ENCODE measurements around the gene SLC35E1. TPM values are rescaled to one million over a fixed set of nuclear protein-coding genes. Genes with fewer than 3 reads are reported as not detected.
A peak's percentile ranks its signal among the peaks of the same experiment; 100 is the strongest.

The SLC35E1 gene
- total RNA-seq, 6 donors from 2014 or later, result 48.5 to 60.8 (median 53.2) TPM

DNA sequence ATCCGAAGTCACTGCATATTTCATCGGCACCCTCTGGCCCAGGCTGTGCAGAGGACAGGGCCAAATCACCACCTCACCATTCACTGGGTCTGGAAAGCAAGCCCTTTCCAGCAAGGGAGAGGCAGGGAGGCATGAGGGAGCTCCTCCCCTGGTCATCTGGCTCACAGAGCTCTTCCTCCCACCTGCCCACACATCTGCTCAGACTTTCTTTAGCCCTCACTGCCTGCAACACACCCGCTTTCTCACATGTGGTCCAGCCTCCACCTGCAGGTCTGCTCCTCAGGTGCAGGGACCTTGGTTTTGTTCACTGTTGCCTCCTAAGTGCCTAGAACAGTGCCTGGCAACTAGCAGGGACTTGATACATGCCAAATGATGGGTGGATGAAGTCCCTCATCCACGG is 21.0 kb upstream of the SLC35E1 start:
- WGBS, 2 donors, result 100% methylated on average over 4 of the region's 4 CpGs
- Histone ChIP-seq H3K36me3 (no peaks in the 10 kb centered on the region), H3K9me3 (no peaks in the 10 kb centered on the region), H3K4me1 (peaks cover 43 to 75% (median 53%) of the 10 kb centered on the region in 4 donors), H3K4me3 (no peak overlapping the region), H3K27ac (peak overlapping the region in 1 of 4 donors; percentile 17), H3K27me3 (no peaks in the 10 kb centered on the region)
- TF ChIP-seq, protein P1, sequence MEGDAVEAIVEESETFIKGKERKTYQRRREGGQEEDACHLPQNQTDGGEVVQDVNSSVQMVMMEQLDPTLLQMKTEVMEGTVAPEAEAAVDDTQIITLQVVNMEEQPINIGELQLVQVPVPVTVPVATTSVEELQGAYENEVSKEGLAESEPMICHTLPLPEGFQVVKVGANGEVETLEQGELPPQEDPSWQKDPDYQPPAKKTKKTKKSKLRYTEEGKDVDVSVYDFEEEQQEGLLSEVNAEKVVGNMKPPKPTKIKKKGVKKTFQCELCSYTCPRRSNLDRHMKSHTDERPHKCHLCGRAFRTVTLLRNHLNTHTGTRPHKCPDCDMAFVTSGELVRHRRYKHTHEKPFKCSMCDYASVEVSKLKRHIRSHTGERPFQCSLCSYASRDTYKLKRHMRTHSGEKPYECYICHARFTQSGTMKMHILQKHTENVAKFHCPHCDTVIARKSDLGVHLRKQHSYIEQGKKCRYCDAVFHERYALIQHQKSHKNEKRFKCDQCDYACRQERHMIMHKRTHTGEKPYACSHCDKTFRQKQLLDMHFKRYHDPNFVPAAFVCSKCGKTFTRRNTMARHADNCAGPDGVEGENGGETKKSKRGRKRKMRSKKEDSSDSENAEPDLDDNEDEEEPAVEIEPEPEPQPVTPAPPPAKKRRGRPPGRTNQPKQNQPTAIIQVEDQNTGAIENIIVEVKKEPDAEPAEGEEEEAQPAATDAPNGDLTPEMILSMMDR (IDR thresholded peaks at IDR 0.05), result no peak
- TF ChIP-seq EP300 (IDR thresholded peaks at IDR 0.05) (no peak), POLR2A (IDR thresholded peaks at IDR 0.05) (no peak), POLR2AphosphoS5 (IDR thresholded peaks at IDR 0.05) (no peak)
- no peak for DNase-seq
- ATAC-seq (ENCODE audit: low FRiP score in 2 of 2), result no peak

DNA sequence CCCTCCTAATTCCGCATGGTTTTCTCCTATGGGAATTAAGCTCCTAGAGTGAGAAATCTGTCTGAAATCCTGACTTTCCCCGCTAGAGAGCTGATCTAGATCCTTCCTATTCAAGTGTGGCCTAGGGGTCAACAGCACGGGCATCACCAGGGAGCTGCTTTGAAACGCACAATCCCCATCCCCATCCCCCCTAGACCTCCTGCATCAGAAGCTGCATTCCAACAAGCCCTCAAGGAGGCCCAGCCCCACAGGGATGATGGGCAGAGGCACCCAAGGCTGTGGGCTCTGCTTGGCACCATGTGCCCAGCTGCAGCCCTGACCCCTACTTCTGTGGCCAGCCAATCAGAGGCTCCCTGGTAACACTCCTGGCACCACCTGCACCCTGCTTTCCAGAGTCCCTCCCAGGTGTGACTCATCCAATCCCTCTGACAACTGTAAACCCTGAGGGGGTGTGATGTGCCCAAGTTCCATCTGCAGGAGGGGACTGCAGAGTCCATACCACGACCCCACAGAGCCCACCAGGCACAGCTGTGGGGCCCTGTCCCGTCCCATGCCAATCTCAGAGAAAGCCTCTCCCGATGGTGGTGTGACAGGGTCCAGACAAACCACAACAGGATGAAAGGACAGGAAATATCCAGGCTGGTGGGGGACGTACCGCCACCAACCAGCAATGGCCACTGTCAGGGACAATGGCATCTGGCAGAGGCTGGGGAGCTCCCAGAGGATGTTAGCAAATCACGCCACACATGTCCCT is 19.8 kb upstream of the SLC35E1 start:
- Histone ChIP-seq H3K9me3 (no peaks in the 10 kb centered on the region), H3K36me3 (no peaks in the 10 kb centered on the region), H3K4me1 (peaks cover 55 to 85% (median 65%) of the 10 kb centered on the region in 4 donors), H3K4me3 (no peak overlapping the region), H3K27me3 (no peaks in the 10 kb centered on the region), H3K27ac (no peak overlapping the region)
- DNase-seq, result no peak
- TF ChIP-seq POLR2AphosphoS5 (IDR thresholded peaks at IDR 0.05) (no peak), EP300 (IDR thresholded peaks at IDR 0.05) (no peak), POLR2A (IDR thresholded peaks at IDR 0.05) (no peak)
- TF ChIP-seq, protein P1 (IDR thresholded peaks at IDR 0.05), result no peak
- 69 to 71% methylated on average over 9 to 10 of the region's 10 CpGs for WGBS, 2 donors
- no peak for ATAC-seq (ENCODE audit: low FRiP score in 2 of 2)

DNA sequence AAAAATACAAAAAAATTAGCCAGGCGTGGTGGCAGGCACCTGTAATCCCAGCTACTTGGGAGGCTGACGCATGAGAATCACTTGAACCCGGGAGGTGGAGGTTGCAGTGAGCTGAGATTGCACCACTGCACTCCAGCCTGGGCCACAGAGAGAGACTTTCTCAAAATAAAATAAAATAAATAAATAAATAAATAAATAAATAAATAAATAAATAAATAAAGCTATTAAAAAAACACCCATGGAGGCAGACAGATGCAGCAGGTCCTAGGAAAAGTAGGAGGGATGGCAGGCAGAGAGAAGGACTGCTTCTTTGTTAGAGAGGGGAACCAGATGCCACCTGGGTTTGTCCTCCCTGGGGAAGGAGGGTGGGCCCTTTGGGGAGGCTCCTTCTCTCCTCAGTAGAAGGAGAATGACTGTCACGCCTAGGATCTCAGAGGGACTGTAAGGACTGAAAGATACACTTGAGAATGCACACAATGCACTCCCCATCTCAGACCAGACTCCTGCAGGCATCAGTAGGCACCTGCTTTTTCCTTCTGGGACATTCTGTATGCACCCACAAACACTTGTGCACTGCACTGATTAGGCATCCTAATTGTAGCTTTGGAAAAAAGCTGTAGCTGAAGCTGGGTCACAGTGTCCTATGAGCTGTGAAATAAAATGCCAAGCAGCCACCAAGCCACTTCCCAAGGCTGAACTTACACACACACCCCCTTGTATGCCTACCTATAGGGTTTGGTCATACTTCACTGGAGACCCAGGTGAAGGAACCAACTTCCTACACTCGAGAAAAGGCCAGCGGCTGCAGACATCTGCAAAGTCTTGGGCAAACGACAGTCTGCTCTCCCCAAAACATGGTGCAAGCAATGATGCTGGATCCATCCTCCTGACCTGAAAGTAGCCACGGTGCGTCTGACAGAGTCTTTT is 18.9 kb upstream of the SLC35E1 start:
- no peak for DNase-seq
- ATAC-seq (ENCODE audit: low FRiP score in 2 of 2), result no peak
- WGBS, 2 donors, result 84 to 92% methylated on average over 9 of the region's 9 CpGs
- Histone ChIP-seq H3K27me3 (no peaks in the 10 kb centered on the region), H3K27ac (no peak overlapping the region), H3K36me3 (no peaks in the 10 kb centered on the region), H3K4me3 (no peak overlapping the region), H3K9me3 (no peaks in the 10 kb centered on the region), H3K4me1 (peaks cover 64 to 90% (median 72%) of the 10 kb centered on the region in 4 donors)
- TF ChIP-seq POLR2AphosphoS5 (IDR thresholded peaks at IDR 0.05) (no peak), POLR2A (IDR thresholded peaks at IDR 0.05) (no peak), EP300 (IDR thresholded peaks at IDR 0.05) (no peak)
- TF ChIP-seq, protein P1 (IDR thresholded peaks at IDR 0.05), result no peak

DNA sequence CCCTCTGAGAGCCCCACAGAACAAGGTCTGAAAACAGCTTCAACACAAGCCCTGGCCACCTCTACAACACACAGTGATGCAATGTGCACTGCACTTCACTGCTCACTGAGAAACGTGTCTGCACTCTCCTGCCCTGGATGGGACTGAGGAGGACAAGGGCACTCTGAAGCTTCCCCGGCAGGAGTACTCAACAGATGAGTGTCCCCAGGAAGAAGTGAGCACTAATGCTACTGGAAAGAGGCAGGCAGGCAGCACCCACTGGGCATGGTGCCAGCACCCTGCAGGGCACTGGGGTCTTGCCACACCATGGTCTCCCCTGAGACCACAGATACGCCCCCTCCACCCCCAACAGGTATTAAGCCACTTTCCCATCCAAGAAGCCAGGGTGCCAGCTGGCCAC is 17.7 kb upstream of the SLC35E1 start:
- H3K27me3 ChIP-seq, result no peaks in the 10 kb centered on the region
- DNase-seq, result peak in 1 of 2 donors; percentile 78
- no peak overlapping the region for H3K27ac ChIP-seq
- H3K36me3 ChIP-seq, result no peaks in the 10 kb centered on the region
- peaks cover 72 to 90% (median 81%) of the 10 kb centered on the region in 4 donors for H3K4me1 ChIP-seq
- H3K9me3 ChIP-seq, result no peaks in the 10 kb centered on the region
- H3K4me3 ChIP-seq, result no peak overlapping the region
- 67% methylated on average over 3 of the region's 3 CpGs; no CpG with 5 or more reads in 1 of the 2 donors for WGBS, 2 donors
- TF ChIP-seq POLR2AphosphoS5 (IDR thresholded peaks at IDR 0.05), result peak; percentile 27 to 43
- peak in 1 of 4 donors; percentile 63 for TF ChIP-seq EP300 (IDR thresholded peaks at IDR 0.05)
- TF ChIP-seq, protein P1 (IDR thresholded peaks at IDR 0.05), result no peak
- no peak for TF ChIP-seq POLR2A (IDR thresholded peaks at IDR 0.05)
- no peak for ATAC-seq (ENCODE audit: low FRiP score in 2 of 2)
